ENCODE measurements around the gene ANXA4. TPM values are rescaled to one million over a fixed set of nuclear protein-coding genes. Genes with fewer than 3 reads are reported as not detected.

The ANXA4 gene
- total and polyA plus RNA-seq, 2 of the 13 experiments (the other 11 are each of a cell fraction or from before 2014, with no cell fraction given), result 155 to 168 TPM

GRCh38 chr2:69829256-69830044 is 87.5 kb downstream of the ANXA4 start, which contains the start of gene GMCL1 (continued):
- 0 out of 2 replicates have a peak, but pooled peaks have one; percentile 60 for TF ChIP-seq ZNF142 (CRISPR knock-in tag; IDR thresholded peaks at IDR 0.05)
- no peak for TF ChIP-seq DZIP1 (CRISPR knock-in tag; IDR thresholded peaks at IDR 0.05)
- peak; percentile 84 for TF ChIP-seq THRA (CRISPR knock-in tag; IDR thresholded peaks at IDR 0.05; ENCODE audit: borderline replicate concordance)
- TF ChIP-seq KLF11 (CRISPR knock-in tag; IDR thresholded peaks at IDR 0.05), result peak; percentile 99; the same call in 1 of the 2 replicates
- peak; percentile 11; the same call in 1 of the 2 replicates for TF ChIP-seq KLF13 (CRISPR knock-in tag; IDR thresholded peaks at IDR 0.05)
- peak; percentile 78 for TF ChIP-seq ZNF546 (CRISPR knock-in tag; conservative IDR thresholded peaks at IDR 0.05)
- TF ChIP-seq CERS6 (CRISPR knock-in tag; IDR thresholded peaks at IDR 0.05), result no peak
- peak; percentile 68 for TF ChIP-seq FOSL2 (CRISPR knock-in tag; IDR thresholded peaks at IDR 0.05)
- peak; percentile 96 for TF ChIP-seq HOXA7 (CRISPR knock-in tag; IDR thresholded peaks at IDR 0.05)
- TF ChIP-seq ZNF580 (CRISPR knock-in tag; IDR thresholded peaks at IDR 0.05; ENCODE audit: borderline replicate concordance, low read depth), result peak; percentile 93
- peak; percentile 97 for TF ChIP-seq HBP1 (CRISPR knock-in tag; IDR thresholded peaks at IDR 0.05; ENCODE audit: low read depth)
- TF ChIP-seq HOXD1 (CRISPR knock-in tag; IDR thresholded peaks at IDR 0.05), result no peak; the same call in 1 of the 2 replicates

Measured in HepG2 (cell line).